Measurements from ENCODE around the gene CYP2C9.
"Not testable (repeated sequence)": the region's sequence is repeated elsewhere in the genome, so short reads cannot be mapped to it uniquely, and the experiment has no call there.

The CYP2C9 gene

GRCh38 chr10:94938383-94938782 is at the start of gene CYP2C9:
TSS of gene CYP2C9 (plus strand) at chr10:94938658. CDS start at chr10:94938683, 25 bp downstream.
- TF ChIP-seq, protein P1, sequence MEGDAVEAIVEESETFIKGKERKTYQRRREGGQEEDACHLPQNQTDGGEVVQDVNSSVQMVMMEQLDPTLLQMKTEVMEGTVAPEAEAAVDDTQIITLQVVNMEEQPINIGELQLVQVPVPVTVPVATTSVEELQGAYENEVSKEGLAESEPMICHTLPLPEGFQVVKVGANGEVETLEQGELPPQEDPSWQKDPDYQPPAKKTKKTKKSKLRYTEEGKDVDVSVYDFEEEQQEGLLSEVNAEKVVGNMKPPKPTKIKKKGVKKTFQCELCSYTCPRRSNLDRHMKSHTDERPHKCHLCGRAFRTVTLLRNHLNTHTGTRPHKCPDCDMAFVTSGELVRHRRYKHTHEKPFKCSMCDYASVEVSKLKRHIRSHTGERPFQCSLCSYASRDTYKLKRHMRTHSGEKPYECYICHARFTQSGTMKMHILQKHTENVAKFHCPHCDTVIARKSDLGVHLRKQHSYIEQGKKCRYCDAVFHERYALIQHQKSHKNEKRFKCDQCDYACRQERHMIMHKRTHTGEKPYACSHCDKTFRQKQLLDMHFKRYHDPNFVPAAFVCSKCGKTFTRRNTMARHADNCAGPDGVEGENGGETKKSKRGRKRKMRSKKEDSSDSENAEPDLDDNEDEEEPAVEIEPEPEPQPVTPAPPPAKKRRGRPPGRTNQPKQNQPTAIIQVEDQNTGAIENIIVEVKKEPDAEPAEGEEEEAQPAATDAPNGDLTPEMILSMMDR (IDR thresholded peaks at IDR 0.05) = no peak
- TF ChIP-seq ZFX (IDR thresholded peaks at IDR 0.05; ENCODE audit: borderline replicate concordance) = no peak

DNA sequence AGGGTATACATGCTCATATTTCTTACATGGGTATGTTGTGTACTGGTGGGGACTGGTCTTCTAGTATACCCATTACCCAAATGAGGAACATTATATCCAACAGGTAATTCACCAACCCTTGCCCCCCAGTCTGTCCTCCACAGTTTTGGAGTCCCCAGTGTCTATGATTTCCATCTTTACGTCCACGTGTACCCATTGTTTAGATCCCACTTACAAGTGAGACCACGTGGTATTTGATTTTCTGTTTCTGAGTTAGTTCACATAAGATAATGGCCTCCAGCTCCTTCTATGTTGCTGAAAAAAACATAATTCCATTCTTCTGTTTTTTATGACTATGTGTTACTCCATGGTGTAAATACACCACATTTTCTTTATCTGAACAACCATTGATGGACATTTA is 49.3 kb upstream of the CYP2C9 start:
- no peak overlapping the region for H3K27ac ChIP-seq
- no peak for TF ChIP-seq ZFX (IDR thresholded peaks at IDR 0.05; ENCODE audit: borderline replicate concordance)
- TF ChIP-seq, protein P1 (IDR thresholded peaks at IDR 0.05) = no peak

More at GRCh38 chr10:94938383-94938782, at the start of gene CYP2C9:
- H3K27ac ChIP-seq = no peak within 1 kb of the TSS

GRCh38 chr10:94890264-94891022 is 48.0 kb upstream of the CYP2C9 start:
- H3K27ac ChIP-seq = no peak overlapping the region
- no peak for TF ChIP-seq ZFX (IDR thresholded peaks at IDR 0.05; ENCODE audit: borderline replicate concordance)
- TF ChIP-seq, protein P1 (IDR thresholded peaks at IDR 0.05) = no peak

- not testable (repeated sequence) for H3K27ac ChIP-seq
These were observed 40.0 kb upstream of the CYP2C9 start for GRCh38 chr10:94898414-94898813.

- peak overlapping the region; percentile 42 for H3K27ac ChIP-seq
- TF ChIP-seq ZFX (IDR thresholded peaks at IDR 0.05; ENCODE audit: borderline replicate concordance) = no peak
- TF ChIP-seq, protein P1 (IDR thresholded peaks at IDR 0.05) = no peak
These were observed 36.4 kb upstream of the CYP2C9 start for GRCh38 chr10:94902080-94902479.

DNA sequence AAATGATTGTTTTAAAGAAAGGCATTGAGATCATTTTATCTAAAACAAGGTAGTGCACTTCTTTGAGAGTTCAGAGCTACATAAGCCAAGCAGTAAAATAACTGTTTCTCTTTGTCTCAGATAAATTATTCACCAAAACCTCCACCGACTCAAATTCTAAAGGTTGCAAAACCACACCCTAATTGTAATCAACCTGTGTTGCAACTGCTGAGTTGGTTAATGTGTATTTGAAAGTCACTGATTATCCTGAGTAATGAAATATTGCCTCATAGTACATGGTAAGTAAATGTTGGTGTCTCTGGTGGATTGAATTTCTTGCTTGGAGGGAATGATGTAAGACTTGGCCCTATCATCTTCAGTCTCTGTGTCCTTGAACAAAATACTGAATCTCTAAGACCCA is 35.9 kb upstream of the CYP2C9 start:
- H3K27ac ChIP-seq = peak overlapping the region; percentile 42
- TF ChIP-seq, protein P1 (IDR thresholded peaks at IDR 0.05) = no peak
- TF ChIP-seq ZFX (IDR thresholded peaks at IDR 0.05; ENCODE audit: borderline replicate concordance) = no peak

DNA sequence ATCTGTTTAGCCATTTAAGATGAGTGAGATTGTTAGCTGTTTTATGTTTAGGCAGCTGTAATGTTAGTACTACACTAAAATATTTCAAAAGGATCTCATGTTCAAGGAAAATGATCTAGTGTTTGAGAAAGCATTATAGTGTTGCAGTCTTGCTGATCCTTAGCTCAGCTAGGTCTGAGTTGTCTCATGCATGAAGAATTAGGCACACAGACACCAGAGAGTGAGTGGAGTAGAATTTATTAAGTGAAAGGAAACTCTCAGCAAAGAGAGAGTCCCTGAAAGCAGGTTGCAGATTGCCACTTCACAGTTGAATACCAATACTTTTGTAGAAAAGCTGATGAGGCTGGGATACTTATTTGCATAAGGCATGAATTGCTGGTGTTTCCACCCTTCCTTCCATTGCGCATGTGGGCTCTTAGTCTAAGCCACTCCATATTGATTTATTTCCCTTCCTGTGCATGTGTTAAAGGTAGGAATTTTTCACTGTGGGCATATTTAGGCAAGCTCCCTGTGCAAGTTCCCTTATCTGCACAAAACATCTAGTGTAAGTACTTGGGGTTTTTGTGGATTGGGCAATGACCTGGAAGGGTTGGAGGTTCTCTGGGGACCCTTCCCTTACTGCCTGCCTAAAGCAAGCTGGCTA is 33.8 kb upstream of the CYP2C9 start:
- H3K27ac ChIP-seq = not testable (repeated sequence)

DNA sequence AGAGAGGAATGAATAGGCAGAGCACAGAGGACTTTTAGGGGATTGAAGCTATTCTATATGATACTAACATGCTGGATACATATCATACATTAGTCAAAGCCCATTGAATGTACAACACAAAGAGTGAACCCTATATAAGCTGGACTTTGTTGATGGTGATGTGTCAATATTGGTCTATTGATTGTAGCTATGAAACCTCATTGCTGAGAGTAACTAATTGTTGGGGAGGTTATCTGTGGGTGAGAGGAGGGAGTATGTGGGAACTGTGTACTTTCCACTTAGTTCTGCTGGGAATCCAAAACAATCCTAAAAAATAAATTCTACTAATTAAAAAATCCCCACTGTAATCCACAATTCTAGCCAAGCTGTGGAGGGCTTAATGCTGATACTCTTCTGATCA is 22.0 kb upstream of the CYP2C9 start:
- TF ChIP-seq ZFX (IDR thresholded peaks at IDR 0.05; ENCODE audit: borderline replicate concordance) = no peak
- TF ChIP-seq, protein P1 (IDR thresholded peaks at IDR 0.05) = no peak
- no peak overlapping the region for H3K27ac ChIP-seq
